NCI-H345 treated with DMSO at 0.1 percent for 48 hours (cell line): ENCODE measurements around the gene SYT2.
A peak's percentile ranks its signal among the peaks of the same experiment; 100 is the strongest.

Source experiments
- DNase-seq: peaks from one replicate; lab custom pipeline; 2025; ENCODE audit not compliant: unreplicated experiment; lab: John Stamatoyannopoulos, UW

Gene SYT2

DNA sequence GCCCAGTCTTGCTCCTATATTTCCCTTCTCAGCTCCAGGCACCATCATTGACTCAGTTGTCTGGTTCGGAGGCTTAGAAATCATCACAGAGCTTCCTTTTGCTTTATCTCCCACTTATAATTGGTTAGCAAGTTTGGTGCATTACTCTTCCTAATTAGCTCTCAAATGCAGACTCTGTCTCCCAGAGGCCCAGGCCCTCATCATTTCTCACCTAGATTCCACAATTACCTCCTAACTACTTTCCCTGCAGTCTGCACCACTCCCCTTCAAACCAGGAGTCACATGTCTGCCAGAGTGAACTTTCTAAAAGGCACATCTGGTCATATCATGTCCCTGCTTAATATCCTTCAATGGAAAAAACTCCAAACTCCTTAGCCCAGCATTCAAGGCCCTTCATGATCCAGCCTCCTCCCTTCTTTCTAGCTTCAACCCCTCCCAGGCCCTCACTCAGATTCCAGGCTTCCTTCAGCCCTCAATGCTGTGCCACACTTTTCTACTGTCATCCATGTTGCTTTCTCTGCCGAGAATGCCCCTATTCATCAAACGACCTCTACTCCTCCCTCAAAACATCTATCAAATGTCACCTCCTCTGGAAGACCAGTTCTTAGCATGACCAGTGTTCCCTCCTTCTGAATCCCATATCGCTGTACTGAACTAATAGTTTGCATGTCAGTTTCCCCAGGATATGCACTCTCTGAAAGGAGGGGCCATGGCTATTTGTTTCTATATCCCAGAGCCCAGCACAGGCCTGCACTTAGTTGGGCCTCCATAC lies 30.7 kb downstream of the SYT2 start:
- DNase-seq: no peak

DNA sequence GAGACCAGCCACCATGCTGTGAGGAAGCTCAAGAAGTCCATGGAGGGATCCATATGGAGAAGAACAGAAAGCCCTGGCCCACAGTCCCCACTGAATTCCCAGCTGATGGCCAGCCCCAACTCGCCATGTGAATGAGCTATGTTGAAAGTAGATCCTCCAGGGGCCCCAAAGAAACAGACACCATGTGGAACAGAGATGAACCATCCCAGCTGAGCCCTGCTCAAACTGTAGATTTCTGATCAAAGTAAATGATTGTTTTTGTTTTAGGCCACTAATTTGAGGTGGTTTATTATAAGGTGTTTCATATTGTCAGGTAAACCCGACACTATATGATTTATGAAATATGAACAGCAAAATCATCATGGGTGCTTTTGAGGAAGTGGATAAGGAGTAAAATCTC lies 32.8 kb downstream of the SYT2 start:
- no peak for DNase-seq

DNA sequence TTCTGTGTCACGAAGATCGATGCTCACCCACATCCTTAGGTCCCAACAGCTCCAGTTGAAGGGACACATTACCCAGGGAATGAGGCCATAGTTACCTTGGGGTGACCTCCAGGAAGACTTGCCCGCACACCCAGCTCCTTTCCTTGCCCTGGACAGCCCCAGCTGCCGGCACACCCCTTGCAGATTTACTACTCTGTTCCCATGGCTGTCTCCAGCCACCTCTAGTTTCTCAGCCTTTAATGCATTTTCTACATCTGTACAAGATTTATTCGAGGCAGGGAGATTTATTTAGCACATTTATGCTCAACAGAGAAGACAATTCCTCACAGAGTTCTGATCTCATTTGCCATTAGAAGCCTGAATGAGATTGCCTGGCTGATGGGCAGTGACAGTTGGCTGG lies 36.7 kb downstream of the SYT2 start:
- DNase-seq: no peak

DNA sequence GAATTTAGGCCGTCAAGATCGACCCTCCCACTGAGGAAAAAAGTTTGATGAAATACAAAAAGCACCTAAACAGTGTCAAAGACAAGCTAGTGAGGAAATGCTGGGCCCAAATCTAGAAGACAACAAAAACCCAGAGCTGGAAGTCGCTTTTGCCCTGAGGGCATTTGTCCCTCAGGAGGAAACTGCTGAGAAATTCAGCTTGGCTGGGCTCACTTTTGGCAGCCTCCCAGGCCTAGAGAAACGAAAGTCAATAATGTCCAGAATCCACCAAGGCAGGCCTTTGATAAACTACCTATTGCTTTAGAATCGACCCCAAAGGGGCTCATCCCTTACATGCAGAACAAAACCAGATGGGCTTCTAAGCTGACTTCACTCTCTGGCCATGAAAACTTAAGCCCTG lies 38.9 kb downstream of the SYT2 start:
- no peak for DNase-seq

DNA sequence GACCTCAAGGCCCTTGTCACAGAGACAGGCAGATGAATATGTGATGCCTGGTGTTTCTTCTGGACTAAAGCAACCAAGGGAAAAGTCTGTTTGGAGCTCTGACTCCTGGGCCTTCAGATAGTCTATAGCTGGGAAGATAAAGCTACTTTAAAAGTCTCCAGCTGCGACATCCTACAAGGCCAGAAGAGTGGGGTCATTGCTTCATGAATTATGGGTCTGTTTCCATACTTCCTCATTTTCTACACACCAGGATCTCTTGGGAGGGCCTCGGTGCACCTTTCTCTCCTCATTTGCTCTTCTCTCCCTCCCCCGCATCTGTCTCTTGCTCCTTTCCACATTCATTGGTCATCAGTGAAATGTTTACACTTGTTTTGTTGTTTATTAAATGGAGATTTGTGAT lies 44.8 kb downstream of the SYT2 start:
- no peak for DNase-seq

DNA sequence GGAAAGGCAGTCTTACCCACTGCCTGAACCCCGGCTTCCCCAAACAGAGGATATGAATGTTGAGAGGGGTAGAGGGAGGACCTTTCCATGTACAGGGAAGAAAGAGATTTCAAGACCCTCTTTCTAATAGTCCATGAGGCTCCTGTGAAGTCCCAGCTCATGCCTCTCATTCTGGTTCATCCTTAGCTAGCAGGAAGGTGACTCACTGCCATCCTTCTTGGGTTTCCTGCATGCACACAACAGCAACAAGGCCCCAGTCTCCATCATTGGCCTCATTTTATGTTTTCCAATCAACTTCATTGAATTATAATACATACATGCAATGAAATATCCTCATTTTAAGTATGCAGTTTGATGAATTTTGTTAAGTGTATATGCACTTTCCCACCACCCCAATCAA lies 46.2 kb downstream of the SYT2 start:
- DNase-seq: no peak

DNA sequence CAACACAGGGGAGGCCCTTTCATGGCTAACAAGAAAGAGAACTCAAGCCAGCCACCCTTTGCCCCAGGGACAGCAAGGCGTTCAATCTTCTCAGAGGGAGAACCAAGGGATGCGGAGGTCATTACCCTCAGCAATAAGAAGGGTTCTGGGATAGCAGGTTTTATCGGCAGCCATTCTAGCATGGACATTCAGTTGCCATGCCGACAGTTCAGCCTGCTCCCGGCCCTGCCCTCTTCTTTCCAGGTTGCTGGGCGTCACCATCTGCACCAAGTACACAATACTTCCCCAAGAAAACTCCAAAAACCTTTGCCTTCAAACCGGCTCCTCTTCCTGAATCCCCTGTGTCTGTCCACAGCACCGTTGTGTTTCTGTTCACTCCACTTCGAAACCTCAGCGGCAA lies 47.1 kb downstream of the SYT2 start:
- no peak for DNase-seq

DNA sequence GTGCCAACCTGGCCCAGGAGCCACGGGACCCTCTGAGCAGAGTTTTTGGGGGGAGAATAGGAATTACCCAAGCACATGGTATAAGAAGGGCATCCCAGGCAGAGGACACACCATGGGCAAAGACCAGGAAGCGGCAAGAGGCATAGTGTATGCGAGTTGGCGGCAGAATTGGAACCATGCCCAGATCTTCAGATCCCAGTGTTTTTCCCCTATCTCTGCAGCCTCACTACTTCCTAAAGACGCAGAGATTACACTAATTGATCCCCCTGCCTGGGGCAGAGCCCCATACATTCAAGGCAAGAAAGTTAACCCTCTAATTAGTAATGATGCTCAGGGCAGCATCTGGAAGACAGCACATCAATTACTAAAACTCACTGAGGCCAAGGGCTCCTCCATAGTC lies 48.2 kb downstream of the SYT2 start:
- DNase-seq: peak; percentile 28

DNA sequence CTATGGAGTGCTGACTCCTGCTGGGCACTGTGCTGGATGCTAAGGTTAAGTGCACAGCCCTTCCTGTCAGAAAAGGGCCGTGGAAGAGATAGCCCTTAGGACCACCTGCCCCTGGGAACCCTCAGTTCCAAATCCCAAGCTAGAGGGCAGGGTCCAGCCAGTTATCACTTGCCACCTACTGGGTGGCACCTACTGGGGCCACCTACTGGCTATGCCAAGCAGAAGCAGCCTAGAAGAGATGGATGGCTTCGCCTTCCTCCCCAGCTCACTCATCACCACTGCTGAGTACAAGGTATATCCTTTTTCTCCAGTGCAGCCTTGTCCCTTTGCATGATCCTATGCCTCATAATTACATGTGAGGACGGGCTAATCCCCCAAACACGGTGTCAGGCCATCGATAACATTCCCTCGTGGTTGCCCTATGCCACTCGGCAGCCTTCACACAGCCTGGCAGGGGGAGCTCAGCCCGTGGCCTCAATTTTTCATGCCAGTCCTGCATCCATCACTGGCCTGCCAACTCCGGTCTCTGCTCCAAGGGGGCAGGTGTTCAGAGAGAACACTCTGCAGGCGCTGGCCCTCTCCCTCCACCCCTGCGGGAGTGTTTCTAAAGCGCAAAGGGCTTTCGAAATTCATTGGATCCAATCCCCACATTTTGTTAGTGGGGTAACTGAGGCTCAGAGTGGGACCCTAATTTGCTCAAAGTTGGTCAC lies 49.0 kb downstream of the SYT2 start:
- DNase-seq: no peak

DNA sequence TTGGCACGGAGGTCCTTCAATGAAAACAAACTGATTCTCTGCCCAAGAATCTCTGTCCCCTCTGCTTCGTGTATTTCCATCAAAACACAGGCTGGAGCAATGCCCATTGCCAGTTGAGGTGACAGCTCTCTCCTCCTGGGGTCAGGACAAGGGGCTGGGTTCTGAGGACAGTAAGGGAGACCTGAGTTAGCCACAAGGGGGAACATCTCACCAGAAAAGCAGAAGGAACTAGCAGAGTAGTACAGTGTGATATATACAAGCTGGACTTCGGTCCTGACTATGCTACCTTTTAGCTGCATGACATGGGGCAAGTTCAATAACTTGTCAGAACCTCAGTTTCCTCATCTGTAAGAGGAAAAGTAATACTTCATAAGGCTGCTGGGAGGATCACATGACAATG lies 50.3 kb downstream of the SYT2 start:
- no peak for DNase-seq

DNA sequence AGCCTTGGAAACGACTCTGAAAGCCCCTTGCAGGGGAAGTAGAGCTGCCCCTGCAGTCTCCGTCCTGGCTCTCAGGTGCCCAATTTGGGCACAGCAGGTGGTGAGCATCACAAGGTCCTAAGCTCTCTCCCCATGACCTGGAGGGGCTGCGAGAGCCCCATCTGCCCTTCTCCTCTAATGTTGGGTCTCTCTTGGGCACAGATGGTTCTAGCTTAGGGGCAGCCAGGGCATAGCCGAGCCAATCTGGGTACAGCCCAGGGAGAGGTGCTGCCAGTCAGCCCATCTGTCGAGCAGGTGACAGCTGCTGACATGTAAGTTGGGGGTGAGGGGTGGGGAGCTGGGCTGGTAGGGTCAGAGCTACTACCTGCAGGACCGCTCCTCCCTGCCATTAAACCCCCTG lies 50.7 kb downstream of the SYT2 start:
- DNase-seq: no peak

DNA sequence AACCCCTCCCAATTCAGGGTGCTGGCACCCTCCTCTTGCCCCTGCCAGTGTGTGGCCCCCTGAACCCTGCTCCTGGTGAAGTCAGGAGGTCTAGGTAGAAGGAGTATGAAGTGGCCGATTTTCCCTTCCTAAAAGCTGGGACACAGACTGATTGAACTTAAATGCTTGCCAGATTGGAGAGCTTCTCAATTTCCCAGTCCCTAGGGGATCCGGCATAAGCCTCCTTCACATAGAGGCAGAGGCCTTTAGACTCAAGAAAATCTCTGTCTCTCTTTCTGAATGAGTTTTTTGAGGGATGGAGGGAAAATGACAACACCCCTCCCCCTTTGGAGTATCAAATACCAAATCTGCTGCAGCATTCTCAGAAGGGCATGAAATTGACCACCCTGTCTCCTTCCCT lies 51.5 kb downstream of the SYT2 start:
- DNase-seq: no peak

DNA sequence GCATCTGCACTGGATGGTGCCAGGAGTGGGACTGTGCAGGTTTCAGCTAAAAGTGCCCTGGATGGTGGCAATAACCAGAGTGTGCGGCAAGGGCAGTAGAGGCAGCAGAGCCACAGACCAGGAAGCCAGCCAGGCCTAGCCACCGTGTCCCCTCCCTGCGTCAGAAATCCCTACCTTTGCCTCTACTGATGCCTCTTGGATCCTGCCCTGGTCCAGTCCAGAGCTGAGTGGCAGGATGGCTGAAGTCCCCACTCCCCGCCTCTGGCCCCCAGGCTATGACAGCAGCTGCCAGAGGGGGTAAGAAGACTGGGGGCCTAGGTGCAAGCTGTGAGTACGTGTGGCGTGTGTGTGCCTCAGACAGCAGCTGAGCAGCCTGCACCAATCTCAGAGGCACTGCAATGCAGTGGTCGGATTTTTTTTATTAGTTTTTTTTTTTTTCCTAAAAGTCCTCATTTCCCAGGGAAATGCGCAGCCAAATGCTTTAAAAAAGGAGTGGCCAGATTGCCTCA lies 51.9 kb downstream of the SYT2 start:
- no peak for DNase-seq

DNA sequence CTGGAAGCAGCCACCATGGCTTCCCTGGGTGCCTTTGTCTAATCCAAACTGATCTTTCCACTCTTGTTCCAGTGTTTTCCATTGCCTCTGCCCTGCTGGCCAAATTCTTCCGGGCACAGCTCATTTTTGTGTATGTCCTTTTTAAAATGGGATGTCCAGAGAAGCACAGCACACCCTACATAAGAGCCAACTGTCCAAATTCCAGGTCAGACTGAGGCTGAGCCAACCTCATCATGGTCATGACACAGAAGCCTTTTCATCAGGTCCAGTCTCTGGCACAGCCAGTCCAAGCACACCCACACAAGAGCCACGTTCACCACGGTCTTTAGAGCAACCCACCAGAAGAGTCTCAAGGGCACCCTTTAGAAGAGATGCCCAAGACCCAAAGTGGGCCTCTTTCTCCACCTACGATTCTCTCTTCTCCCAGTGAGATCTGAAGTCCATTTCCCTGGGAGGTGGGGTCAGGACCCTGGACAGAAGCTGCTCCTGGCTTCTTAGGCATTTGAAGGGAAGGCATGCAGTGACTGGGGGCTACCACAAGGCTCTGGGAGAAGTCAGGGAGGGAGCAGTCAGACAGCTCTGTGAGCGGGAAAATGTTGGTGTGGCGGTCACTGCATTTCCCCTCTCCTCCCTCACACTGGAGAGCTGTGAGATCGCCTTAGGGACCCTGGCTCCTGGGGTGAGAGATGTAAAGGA lies 53.2 kb downstream of the SYT2 start:
- no peak for DNase-seq

DNA sequence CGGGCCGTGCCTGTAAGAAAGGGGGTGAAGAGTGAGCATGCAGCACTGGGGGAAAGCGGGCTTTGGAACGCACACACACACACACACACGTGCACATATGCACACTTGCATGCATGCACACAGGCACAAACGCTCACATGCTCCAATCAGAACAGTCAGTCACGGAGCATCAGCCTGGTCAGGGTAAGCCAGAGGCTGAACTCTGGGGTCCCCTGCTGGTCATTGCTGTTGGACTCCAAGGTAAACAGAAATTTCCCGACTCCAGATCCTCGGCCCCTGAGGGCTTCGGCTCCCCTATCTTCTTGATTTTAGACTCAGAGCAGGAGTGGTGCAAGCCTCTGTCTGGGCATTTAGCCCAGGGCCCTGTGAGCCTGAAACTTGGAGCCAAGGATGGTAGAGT lies 54.2 kb downstream of the SYT2 start:
- DNase-seq: no peak

DNA sequence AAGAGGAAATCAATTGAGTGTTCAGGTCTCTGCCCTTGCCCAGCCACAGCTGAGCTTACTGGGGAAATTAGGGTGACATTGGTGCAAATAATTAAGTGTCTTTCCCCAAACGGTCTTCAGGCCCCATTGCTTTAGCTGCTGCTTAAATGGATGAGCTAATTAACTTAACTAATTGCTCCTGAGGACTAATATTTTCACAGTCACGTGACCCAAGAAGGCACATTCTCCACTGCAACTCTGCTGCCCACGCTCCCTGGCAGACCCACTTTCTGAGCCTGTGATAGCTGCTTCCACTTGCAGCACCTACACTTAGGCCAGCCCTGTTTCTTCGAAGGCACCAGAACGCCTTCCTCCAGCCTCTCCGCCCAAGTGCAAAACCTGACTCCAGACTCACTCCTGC lies 56.2 kb downstream of the SYT2 start:
- no peak for DNase-seq

DNA sequence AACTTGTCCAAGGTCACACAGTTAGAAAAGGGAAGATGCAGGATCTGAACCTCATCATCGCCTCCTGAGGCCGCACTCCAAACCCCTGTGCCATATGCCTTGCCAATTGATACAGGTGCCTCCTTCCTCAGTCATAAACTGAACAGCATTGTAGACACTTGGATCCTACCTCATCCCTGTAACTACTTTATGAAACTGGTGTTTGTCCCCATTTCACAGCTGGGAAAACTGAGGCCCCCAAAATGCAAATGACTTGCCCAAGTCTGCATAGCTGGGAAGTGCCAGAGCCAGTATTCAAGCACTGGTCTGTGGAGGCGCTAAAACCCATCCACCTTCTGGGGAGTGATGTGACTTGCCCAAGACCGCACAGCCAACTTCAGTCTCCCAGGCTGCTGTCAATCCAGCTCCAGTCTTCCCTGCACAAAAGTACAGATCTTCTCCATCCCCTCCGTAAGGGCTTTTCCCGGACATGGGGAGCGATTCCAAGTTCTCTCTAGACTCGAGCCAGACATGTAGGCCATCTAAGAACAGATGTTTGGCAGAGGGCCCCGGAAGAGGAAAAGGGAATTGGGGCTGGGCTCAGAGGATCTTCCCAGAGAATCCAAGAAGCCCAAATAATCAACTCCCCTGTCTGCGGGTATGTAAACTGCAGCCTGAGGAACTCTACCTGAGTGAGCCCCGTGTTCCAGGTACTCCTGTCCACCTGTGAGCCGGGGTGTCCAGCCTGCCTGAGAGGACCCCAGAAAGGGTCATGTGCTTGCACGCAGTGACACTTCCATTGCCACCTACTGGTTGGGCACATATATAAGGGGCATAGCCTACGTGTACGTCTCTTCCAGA lies 60.5 kb downstream of the SYT2 start:
- DNase-seq: no peak

DNA sequence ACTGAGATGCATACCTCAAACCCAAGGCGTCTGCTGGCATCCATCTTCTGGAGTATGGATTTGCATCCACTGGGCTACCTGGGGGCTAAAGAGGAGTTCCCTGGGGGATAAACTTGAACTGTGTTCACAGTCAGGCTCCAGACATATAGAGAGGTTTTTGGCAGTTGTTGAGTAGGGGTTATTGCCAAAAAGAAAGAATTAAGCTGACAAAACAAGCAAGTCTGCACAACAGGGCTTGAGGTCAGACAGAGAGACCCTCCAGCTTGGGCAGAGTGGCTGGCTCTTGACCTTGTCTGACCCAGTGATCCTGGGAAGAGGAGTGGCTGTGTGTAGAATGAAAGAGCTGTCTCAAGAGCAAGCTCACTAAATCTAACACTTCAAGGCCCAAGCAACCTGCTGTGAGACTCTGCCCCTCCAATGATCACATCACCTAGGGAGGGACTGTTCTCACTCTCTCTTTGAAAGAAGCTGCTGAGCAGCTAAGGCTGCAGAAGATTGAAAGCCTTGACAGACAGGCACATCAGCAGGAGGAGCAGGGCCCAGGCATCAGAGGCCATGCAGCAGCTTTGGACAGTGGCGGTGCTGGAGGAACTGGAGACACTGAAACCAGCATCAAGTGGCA lies 61.5 kb downstream of the SYT2 start:
- DNase-seq: no peak

DNA sequence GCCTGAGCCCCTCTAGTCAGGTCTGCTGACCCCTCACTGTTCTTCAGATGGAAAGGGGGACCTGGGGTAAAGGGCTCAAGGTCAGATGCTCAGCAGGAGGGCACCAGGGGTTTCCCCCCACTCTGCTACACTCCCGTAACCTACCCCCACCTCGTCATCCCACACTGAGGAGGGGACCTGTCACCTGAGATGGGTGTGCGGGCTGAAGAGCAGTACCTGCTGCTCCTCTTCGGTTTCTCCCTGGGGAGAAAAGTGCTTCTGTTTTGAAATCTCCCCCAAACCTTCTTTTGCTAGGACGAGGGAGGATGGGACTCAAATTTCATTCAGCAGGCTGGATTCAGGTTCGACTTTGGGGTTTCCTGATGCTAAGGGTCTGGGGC lies 65.2 kb downstream of the SYT2 start:
- no peak for DNase-seq

DNA sequence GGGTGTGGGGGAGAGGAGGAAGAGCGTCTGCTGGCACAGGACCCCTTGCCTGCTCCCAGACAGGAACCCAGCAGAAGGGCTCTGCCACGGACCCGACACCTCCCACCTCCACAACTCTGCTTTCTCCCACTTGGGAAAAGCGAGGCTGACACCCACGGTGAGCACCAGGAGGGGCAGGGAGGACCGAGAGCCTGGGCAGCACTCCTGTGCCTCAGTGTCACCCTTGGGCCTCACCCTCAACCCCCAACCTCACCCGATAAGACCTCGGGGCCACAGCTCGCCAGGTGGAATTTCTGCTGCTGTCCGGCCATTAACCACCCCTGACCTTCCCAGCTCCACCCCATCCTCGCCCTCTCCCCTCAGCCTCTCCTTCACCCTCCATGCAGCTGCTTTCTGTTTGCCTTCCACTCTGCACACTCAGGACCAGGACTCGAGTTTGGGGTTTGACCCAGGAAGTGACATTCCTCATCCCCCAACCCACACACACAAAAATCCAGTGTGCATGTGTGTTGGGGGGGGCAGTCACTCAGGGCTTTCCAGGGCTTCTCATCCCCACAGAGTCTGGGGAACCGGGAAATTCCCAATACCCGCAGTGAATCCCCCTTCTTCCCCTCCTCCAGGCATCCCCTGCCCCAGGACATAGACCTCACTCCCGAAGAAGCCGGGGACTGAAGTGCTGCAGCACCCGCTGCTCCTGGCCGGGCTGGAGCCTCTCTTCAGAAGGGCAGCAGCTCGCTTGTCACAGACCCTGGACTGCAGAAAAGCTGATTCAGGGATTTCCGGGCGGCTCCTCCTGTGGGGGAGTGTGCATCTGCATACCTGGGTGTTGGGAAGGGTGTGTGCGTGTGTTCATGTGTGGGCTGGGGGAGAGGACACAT lies 65.8 kb downstream of the SYT2 start:
- no peak for DNase-seq
